Activated T-helper 2 cell treated with anti-CD3 and anti-CD28 coated beads, Interferon-gamma antibody, Interleukin-2, Interleukin-4, amounts not matched to agents 10 μg/mL and 5 μg/mL and 100 μg/mL, durations not matched to agents 14 hours and 24 hours and 36 hours (primary cell): ENCODE measurements around the gene MUC2. TPM values are rescaled to one million over a fixed set of nuclear protein-coding genes. Genes with fewer than 3 reads are reported as not detected.

Experiments
- DNase-seq: peaks from one replicate; pipeline ENCODE4 v3.0.0; 2021; ENCODE audit warnings: low spot score
- H3K27ac Mint-ChIP-seq: one replicate; pipeline ENCODE4 v1.8.0; 2021; ENCODE audit warnings: mixed read lengths
- H3K27me3 Mint-ChIP-seq: one replicate; pipeline ENCODE4 v1.8.0; 2021; ENCODE audit warnings: low read depth, mixed read lengths
- H3K36me3 Mint-ChIP-seq: one replicate; pipeline ENCODE4 v1.8.0; 2021; ENCODE audit warnings: low read depth, mixed read lengths
- H3K4me1 Mint-ChIP-seq: one replicate; pipeline ENCODE4 v1.8.0; 2021; ENCODE audit warnings: low read depth, mixed read lengths
- H3K4me3 Mint-ChIP-seq: one replicate; pipeline ENCODE4 v1.8.0; 2021; ENCODE audit warnings: low read depth, mild to moderate bottlenecking, moderate library complexity, mixed read lengths
- H3K9me3 Mint-ChIP-seq: one replicate; pipeline ENCODE4 v1.8.0; 2021; ENCODE audit warnings: mixed read lengths
- intact Hi-C: fragments of 100-400 bp; cut with micrococcal nuclease; formaldehyde crosslinking; loops from one replicate; pipeline ENCODE4 v1.15.1; 2023
- total RNA-seq: library from RNA; stranded (reverse); gene quantifications from 2 replicates; pipeline ENCODE4 v1.2.3, GENCODE V29; 2022

Gene MUC2
- total RNA-seq, 1 donor from 2014 or later, result not detected

- peaks cover under 1% of the 10 kb centered on the region for H3K9me3 Mint-ChIP-seq
- intact Hi-C loops, result loop anchor here (10.0 kb wide), 1 partner anchor 396 kb away; no protein-coding TSS in a partner anchor
- DNase-seq, result no peak
Observed at GRCh38 chr11:1118755-1119603, 44.3 kb downstream of the MUC2 start.

GRCh38 chr11:1119604-1120146 is 45.0 kb downstream of the MUC2 start:
- Mint-ChIP-seq H3K27me3 (no peaks in the 10 kb centered on the region), H3K4me1 (no peaks in the 10 kb centered on the region), H3K4me3 (no peak overlapping the region), H3K9me3 (peaks cover 7% of the 10 kb centered on the region), H3K36me3 (no peaks in the 10 kb centered on the region), H3K27ac (no peak overlapping the region)
- DNase-seq, result no peak
- intact Hi-C loops, result loop anchor here (10.0 kb wide), 1 partner anchor 395 kb away; no protein-coding TSS in a partner anchor

More at GRCh38 chr11:1118755-1119603, 44.3 kb downstream of the MUC2 start:
- no peak overlapping the region for H3K27ac Mint-ChIP-seq
- no peak overlapping the region for H3K4me3 Mint-ChIP-seq
- H3K36me3 Mint-ChIP-seq, result no peaks in the 10 kb centered on the region
- no peaks in the 10 kb centered on the region for H3K27me3 Mint-ChIP-seq
- no peaks in the 10 kb centered on the region for H3K4me1 Mint-ChIP-seq

DNA sequence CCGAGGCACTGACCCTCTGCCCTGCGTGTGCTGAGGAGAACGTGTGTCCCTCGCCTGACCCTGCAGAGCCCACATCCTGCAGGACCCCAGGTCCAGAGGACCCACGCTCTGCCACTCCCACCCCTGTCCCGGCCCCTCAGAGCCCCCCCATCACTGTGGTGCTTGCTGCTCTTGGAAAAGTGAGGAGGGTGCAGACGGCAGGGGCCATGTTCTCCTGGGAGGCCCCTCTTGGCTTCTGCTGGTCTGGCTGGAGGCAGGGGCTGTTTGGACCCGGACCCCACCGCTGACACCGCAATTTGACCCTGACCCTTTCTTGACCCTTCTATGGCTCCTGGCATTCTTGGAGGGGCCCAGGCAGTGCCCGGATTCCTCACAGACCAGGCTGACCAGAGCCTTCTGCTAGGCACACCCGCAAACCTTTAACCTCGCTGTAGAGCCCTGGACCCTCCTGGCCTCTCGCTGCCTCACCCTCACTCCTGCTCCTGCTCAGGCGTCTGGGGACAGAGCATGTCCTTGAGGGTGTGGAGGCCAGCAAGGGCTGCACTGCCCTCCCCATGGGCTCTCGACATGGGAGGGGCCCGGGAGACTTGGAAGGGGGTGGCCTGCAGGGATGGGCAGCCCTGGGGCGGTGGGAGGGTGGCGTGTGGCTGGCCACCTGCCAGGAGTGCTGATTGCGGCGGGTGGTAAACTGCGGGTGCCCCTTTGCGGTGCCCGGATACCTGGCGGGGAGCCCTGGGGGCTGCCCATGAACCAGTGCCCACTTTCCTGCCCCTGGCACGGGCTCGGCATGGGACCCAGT is 46.1 kb downstream of the MUC2 start:
- no peaks in the 10 kb centered on the region for H3K36me3 Mint-ChIP-seq
- H3K27me3 Mint-ChIP-seq, result no peaks in the 10 kb centered on the region
- H3K9me3 Mint-ChIP-seq, result peaks cover 17% of the 10 kb centered on the region
- intact Hi-C loops, result no loop called here
- no peak overlapping the region for H3K27ac Mint-ChIP-seq
- H3K4me1 Mint-ChIP-seq, result no peaks in the 10 kb centered on the region
- no peak overlapping the region for H3K4me3 Mint-ChIP-seq
- DNase-seq, result no peak

- no peak overlapping the region for H3K4me3 Mint-ChIP-seq
- no peak for DNase-seq
- intact Hi-C loops, result no loop called here
- no peaks in the 10 kb centered on the region for H3K27me3 Mint-ChIP-seq
- no peaks in the 10 kb centered on the region for H3K36me3 Mint-ChIP-seq
- H3K27ac Mint-ChIP-seq, result no peak overlapping the region
- H3K9me3 Mint-ChIP-seq, result peaks cover 17% of the 10 kb centered on the region
- H3K4me1 Mint-ChIP-seq, result no peaks in the 10 kb centered on the region
Observed at GRCh38 chr11:1121331-1121812, 46.7 kb downstream of the MUC2 start.

GRCh38 chr11:1121813-1122663 is 47.4 kb downstream of the MUC2 start:
- Mint-ChIP-seq H3K4me1 (no peaks in the 10 kb centered on the region), H3K27me3 (no peaks in the 10 kb centered on the region), H3K4me3 (no peak overlapping the region), H3K9me3 (peaks cover 17% of the 10 kb centered on the region), H3K27ac (no peak overlapping the region), H3K36me3 (no peaks in the 10 kb centered on the region)
- intact Hi-C loops, result no loop called here
- no peak for DNase-seq

GRCh38 chr11:1122664-1123002 is 48.0 kb downstream of the MUC2 start:
- intact Hi-C loops, result no loop called here
- H3K27ac Mint-ChIP-seq, result no peak overlapping the region

GRCh38 chr11:1123970-1124369 is 49.3 kb downstream of the MUC2 start:
- peaks cover 17% of the 10 kb centered on the region for H3K9me3 Mint-ChIP-seq
- no peak overlapping the region for H3K4me3 Mint-ChIP-seq
- no peaks in the 10 kb centered on the region for H3K27me3 Mint-ChIP-seq
- intact Hi-C loops, result no loop called here
- no peaks in the 10 kb centered on the region for H3K36me3 Mint-ChIP-seq
- H3K4me1 Mint-ChIP-seq, result no peaks in the 10 kb centered on the region
- H3K27ac Mint-ChIP-seq, result no peak overlapping the region
- no peak for DNase-seq

More at GRCh38 chr11:1122664-1123002, 48.0 kb downstream of the MUC2 start:
- no peak for DNase-seq
- H3K4me3 Mint-ChIP-seq, result no peak overlapping the region
- no peaks in the 10 kb centered on the region for H3K4me1 Mint-ChIP-seq
- H3K9me3 Mint-ChIP-seq, result peaks cover 17% of the 10 kb centered on the region
- H3K36me3 Mint-ChIP-seq, result no peaks in the 10 kb centered on the region
- no peaks in the 10 kb centered on the region for H3K27me3 Mint-ChIP-seq

Other genes starting within 250 kb of the MUC2 start
- 4.9 and 5.1 TPM in 2 replicates for gene CRACR2B, start 247.0 kb upstream of the MUC2 start, total RNA-seq
- gene CD151, start 241.9 kb upstream of the MUC2 start, total RNA-seq, result 95.7 and 106 TPM in 2 replicates
- 101 and 111 TPM in 2 replicates for gene POLR2L, start 232.3 kb upstream of the MUC2 start, total RNA-seq
- 15.8 and 16.9 TPM in 2 replicates for gene TSPAN4, start 232.0 kb upstream of the MUC2 start, total RNA-seq
- gene CHID1, start 164.1 kb upstream of the MUC2 start, total RNA-seq, result 89.0 and 96.0 TPM in 2 replicates
- 61.3 and 63.2 TPM in 2 replicates for gene AP2A2, start 149.0 kb upstream of the MUC2 start, total RNA-seq
- gene MUC6, start 38.2 kb upstream of the MUC2 start, total RNA-seq, result not detected in 2 replicates
- not detected in 2 replicates for gene MUC5AC, start 83.1 kb downstream of the MUC2 start, total RNA-seq
- gene MUC5B, start 148.2 kb downstream of the MUC2 start, total RNA-seq, result not detected in 2 replicates
- gene TOLLIP, start 234.8 kb downstream of the MUC2 start, total RNA-seq, result 33.6 and 35.0 TPM in 2 replicates